ENCODE results near the gene SGPP2.
"Not testable (repeated sequence)": the region's sequence is repeated elsewhere in the genome, so short reads cannot be mapped to it uniquely, and the experiment has no call there.

Gene SGPP2

DNA sequence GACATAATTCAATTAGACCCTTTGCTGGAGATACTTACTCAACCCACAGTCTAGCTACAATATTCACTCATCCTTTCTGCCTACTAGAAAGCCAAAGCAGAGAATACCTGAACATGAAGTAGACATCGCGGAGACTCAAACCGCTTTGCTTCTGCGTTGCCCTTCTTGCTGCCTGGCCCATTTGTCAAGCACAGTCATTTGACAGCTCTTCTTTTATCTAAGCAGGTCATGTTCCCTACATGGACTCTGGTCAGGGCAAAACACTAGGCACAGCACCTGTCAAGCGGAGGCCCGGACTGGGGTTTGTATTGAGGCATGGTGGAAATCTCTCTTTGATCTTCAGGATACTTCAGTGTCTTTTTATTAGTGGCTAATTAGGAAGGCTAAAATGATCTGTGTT lies 141.9 kb downstream of the SGPP2 start:
- DNase-seq (ENCODE audit: low read depth, low spot score): no peak
- no peak overlapping the region for H3K27ac ChIP-seq

DNA sequence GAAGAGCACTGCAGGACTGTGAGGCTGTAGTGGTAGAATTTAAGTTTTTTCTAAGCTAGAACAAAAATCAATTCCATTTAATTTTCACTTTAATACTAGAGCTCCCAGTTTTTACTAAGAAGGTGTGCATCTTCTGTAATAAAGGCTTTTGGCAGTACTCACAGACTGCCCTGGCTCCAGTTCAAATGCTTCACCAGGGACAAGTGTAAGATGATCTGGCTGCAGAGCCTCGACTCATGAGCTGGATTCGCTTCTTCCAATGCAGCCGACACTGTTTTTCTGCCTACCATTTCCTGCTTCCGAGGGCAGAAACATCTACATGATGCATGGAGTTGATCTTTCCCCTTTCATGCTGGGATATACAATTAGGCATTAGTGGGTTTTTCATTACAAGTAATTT lies 144.5 kb downstream of the SGPP2 start:
- DNase-seq (ENCODE audit: low read depth, low spot score): no peak
- H3K27ac ChIP-seq: no peak overlapping the region

DNA sequence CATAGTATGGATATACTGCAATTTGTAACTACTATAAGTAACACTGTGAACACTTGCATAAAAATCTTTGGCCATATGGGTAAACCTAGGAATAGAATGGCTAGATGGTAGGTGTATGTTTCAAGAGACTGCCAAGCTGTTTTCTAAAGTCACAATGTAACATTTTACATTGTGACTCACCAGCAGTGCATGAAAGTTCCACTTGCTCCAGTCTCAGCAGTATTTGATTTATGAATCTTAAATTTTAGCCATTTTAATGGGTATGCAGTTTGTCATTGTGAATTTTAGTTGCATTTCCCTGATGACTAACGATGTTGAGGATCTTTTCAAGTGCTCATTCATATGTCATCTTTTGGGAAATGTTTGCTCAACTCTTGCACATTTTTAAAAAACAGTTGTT lies 145.5 kb downstream of the SGPP2 start:
- DNase-seq (ENCODE audit: low read depth, low spot score): no peak
- H3K27ac ChIP-seq: no peak overlapping the region

DNA sequence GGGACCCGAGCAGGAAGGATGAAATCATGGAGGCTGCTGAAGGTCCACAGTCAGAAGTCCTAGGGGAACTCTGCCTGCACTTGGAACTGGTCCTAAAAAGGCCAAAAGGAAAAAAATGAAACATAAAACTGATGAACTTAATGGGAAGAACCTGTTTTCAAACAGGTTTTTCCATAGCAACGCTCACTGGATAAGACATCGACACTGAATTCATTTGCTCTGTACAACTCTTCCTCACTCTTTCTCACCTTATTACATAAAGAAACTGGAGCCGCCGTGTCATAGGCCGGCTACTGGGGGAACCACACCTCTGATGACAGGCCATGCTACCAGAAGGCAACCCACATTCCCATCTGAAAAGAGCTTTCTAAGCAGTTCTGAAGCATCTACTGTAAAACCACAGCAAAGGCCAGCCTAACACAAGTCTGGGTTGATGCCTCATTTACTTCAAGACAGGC lies 147.9 kb downstream of the SGPP2 start:
- peak overlapping the region; percentile 36 for H3K27ac ChIP-seq
- DNase-seq (ENCODE audit: low read depth, low spot score): peak; percentile 55

DNA sequence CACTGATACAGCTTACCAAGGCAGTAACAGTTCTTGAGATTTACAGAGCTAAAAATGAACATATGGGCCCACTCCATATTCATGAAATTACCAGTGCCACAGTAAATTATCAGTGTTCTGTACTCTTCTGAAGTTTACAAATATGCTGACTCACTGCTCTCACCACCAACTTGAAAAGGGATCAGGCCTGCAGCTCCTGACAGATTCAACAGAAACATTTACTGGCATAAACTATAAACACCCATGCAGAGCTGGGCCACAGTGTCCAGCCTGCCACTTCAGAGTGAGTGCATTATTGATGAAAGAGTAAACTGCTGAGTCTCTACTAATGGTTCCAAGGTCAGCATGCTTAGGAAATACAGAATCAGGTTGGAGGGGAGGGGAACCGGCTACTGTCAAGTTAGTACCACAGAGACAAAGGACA lies 148.4 kb downstream of the SGPP2 start:
- no peak for DNase-seq (ENCODE audit: low read depth, low spot score)
- H3K27ac ChIP-seq: peak overlapping the region; percentile 36

DNA sequence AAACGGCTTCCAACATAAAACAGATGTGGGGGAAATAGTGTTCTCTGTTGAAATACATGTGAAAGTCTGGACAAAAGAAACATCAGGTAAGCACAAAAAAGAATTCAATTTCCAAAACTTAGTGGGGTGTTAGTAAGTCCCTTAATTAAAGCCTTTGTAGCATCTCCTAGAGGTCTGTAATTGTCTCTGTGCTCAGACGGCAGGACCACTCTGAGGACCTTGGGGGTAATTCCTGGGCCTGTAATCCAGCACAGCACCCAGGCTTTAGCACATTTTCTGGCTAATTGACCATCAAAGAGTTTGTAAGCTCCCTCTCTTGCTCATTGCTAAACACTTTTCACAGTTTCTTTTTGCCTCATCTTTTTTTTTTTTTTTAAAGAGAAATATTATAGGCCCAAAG lies 151.3 kb downstream of the SGPP2 start:
- no peak for DNase-seq (ENCODE audit: low read depth, low spot score)
- no peak overlapping the region for H3K27ac ChIP-seq

DNA sequence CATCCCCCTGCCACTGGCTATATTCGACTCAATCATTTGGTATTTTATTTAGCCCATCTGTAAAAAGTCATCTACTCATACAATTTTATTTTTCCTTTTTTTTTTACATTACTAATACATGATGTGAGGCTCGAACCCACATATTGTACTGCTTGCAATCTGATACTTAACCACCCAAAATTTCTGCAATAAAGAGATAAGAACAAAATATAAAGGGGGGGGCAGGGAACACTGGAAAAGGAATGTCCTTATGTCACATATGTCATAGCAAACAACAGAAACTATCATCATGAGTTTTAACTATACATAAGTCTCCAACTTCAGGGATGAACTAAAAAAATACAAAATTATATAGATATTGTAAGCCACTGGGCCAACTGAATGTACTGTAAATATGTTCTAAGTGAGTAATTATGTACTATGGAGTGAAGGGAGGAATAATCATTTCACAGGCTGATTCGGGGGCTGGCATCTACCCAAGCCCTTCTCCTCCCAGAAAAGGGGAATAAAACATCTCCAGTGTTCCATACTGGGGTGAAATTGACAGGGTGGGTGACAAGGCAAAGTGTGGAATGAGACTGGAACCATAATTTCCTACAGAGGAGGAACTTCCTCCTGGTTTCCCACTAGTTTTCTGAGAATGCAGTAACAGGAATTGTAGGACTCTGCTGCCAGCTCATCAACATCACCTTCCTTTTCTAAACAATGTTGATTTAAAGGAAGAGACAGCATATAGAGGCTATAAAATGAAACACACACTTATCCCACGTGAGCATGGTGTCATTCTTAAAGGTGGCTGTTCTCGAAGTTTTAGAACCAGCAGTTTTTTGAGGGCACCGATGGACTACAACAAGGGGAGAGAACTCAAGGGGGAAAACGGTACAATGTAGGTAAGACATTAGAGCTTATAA lies 152.1 kb downstream of the SGPP2 start:
- H3K27ac ChIP-seq: no peak overlapping the region
- no peak for DNase-seq (ENCODE audit: low read depth, low spot score)

DNA sequence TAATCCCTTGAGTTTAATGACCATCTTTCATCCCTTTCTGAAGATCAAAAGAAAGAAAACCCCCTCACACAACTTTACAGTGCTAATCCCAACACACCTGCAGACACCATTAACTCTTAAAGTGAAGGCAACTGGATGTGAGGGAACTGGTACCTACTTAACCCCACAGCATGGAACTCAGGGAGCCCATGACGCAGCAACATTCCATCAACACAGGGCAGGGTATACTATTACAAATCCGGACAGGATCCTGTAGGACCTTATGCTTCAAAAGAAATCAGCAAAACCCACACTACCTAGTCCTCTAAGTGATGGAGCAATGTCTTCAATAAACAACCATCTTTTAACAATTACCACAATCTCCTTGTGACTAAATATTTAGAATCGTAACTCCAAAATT lies 153.0 kb downstream of the SGPP2 start:
- no peak for DNase-seq (ENCODE audit: low read depth, low spot score)
- H3K27ac ChIP-seq: no peak overlapping the region

DNA sequence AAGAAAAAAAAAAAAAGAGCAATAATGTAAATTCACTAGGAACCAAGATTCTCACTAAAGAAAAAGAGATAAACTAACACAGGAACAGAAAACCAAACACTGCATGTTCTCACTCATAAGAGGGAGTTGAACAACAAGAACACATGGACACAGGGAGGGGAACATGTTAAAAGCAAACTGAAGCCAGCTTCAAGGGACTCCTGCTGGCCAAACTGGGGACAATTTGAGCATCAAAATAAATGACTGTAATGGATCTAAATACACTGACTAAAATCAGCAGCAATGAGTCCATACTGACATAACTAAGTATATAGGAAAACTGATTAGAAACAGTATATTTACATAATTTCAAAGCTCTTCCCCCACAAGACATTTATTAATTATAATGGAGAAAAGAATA lies 158.6 kb downstream of the SGPP2 start:
- no peak for DNase-seq (ENCODE audit: low read depth, low spot score)
- no peak overlapping the region for H3K27ac ChIP-seq

DNA sequence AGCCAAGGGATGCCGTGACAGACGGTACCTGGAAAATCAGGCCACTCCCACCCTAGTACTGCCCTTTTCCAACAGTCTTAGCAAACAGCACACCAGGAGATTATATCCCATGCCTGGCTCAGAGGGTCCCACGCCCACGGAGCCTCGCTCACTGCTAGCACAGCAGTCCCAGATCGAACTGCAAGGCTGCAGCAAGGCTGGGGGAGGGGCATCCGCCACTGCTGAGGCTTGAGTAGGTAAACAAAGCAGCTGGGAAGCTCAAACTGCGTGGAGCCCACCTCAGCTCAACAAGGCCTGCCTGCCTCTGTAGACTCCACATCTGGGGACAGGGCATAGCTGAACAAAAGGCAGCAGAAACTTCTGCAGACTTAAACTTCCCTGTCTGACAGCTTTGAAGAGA lies 160.2 kb downstream of the SGPP2 start:
- H3K27ac ChIP-seq; DNase-seq (ENCODE audit: low read depth, low spot score): not testable (repeated sequence)

DNA sequence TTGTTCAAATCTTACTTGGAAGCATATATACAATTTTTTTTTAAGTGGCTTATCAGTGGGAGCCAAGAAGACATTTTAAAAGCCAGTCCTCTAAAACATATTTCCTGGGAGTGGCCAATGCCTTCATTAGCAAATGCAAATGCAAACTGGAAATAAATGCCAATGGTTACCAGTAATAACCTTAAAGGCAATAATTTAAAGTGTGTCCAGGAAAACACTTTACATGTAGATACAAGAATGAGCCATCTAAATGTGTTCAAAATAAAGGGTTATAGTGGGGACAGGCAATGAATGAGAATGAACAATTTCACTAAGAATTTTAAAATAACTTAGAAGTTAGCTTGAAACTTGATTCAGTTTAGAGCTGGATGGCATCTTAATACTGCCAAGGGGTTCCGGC lies 167.3 kb downstream of the SGPP2 start:
- no peak for DNase-seq (ENCODE audit: low read depth, low spot score)
- H3K27ac ChIP-seq: no peak overlapping the region

DNA sequence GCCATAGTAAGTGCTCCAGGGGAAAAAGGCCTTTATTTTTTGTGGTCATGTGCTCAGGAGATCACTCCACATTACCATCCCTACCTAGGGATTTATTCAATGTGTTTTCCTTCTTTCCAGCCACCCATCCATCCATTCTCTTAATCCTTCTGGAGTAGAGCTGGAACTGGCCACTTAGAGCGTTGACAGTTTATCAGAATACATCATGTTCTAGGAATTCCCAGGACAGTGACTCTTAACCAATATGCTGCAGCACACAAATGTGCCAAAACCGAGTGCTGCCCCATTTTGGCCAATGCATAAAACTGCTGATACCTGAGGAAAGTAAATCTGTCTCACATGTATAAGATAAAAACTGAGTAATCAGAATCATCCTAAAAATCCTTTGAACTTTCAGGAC lies 167.8 kb downstream of the SGPP2 start:
- DNase-seq (ENCODE audit: low read depth, low spot score): no peak
- no peak overlapping the region for H3K27ac ChIP-seq

DNA sequence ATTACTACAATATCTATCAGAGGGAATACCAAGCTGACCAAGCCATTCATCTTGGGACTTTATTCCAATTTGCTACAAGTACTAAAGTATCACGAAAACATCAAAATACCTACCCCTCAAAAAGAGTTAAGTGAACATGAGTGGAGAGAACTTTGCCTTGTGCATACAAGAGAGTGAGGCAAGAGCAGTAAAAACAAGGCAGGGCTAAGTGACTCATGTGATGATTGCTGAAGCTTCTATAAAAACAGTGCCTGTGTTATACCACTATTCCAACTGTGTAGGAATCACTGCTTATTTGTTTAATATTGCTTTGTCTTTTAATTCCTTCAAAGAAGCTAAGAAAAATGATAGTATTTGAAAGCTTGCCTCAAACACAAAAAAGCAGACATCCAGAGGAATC lies 170.3 kb downstream of the SGPP2 start:
- no peak overlapping the region for H3K27ac ChIP-seq
- peak; percentile 20 for DNase-seq (ENCODE audit: low read depth, low spot score)

DNA sequence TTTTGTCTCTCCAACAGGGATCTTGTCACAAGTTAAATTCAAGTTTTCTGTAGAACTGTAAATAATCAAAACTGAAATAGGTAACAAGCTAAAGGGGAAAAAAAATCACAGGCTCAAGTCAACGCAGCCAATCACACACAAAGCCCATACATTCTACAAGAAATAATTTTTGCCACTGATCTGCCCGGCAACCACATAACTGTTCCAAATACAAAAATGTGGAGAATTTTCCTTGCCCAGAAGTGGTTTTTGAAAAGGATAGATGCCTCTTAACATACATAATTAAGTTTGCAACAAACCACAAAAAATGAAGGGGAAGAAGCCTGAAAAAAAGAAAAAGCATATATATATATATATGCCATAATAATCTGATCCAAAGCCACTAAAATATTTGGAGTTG lies 171.2 kb downstream of the SGPP2 start:
- H3K27ac ChIP-seq: no peak overlapping the region
- no peak for DNase-seq (ENCODE audit: low read depth, low spot score)

DNA sequence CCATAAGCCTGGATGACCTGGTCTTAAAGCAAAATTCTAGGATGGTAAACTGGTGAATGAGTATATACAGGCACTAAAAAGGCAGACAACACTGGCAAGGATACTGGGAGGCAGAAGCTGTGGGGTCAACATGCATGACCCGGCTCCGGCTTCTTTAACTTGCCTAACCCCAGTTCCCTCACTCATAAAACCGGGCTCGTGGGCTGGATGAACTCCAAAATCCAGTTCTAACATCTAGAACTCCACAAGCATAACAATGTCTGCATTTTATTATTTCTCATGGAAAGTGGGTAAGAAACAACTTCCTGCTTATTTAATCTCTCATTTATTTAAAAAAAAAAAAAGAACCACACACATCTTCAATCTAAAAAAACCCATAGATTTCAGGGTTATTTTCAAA lies 174.3 kb downstream of the SGPP2 start:
- DNase-seq (ENCODE audit: low read depth, low spot score): no peak
- H3K27ac ChIP-seq: no peak overlapping the region

DNA sequence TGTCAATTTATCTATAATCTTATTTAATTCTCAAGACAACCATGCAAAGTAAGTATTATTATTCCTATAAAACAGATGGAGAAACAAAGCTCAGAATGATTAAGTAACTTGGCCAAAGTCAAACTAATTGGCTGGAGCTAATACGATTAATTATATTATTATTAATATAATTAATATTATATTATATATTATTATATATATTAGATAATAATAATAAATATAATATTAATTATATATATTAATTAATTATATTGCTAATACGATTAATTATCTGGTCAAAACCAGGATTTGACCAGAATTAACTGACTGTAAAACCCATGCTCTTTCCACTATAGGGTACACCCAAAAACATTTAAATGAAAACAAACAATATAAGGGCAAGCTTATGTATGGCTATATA lies 179.2 kb downstream of the SGPP2 start:
- H3K27ac ChIP-seq: no peak overlapping the region
- DNase-seq (ENCODE audit: low read depth, low spot score): no peak

DNA sequence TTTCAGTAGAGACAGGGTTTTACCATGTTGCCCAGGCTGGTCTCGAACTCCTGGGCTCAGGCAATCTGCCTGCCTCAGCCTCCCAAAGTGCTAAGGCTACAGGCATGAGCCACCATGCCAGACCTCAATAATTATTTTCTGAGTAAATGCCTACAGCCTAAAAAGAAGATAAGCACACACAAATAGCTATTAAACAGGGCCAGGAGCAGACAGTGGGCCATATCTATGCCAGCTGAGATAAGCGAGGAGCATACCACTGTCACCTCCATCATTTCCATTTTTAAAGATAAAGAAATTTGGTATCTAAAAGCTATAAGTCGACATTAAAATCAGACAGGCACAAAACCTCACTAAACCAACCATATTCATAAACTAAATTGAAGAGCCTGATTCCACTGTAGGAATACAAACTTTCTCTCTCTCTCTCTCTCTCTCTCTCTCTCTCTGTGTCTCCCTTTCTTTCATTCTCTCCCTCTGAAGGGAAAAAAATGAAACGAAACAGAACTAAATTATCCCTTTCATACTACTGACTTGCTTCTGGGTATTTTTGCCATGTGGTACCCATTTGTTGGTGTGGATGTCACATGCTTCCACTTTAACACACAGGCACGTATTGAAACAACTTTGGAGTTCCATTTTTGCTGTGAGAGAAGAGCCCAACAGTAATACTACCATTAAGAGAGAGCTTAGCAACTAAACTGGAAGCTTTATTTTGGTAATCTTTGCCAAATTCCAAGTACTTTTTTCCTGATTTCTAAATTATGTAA lies 180.6 kb downstream of the SGPP2 start:
- H3K27ac ChIP-seq: no peak overlapping the region
- DNase-seq (ENCODE audit: low read depth, low spot score): no peak

DNA sequence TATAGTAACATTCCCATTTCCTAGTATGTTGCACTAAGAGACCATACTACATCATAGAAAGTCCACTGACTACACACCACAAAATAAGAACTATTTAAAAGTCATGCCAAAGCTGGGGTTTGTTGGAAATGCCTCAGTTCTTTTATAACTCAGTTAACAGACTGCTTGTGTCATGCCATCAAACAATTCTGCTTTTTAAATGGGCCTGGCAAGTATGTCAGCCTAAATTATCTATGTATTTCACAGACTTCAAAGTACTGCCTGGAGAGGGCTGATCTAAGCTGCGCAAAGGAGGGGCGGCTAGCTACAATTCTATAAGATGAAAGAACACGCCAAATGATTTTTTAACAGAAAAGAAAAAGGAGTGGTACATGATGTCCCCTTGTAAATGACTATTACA lies 182.0 kb downstream of the SGPP2 start:
- DNase-seq (ENCODE audit: low read depth, low spot score): no peak
- no peak overlapping the region for H3K27ac ChIP-seq

DNA sequence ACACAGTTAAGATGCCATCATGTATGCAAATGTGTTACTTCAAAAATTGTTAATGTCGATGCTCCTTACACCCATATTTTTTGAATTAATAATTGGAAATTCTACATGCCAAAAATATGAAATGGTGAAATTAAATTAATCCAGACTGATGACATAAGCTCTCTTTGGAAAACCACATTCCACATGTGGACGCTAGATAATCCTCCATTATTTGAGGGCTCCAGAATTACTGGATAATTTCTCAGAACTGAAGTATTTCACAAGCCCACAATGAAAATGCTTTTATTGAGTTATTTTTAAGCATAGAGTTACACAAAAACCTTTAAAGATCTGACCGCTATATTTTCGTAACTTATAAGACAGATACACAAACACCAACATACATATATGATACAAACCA lies 183.7 kb downstream of the SGPP2 start:
- H3K27ac ChIP-seq: no peak overlapping the region
- DNase-seq (ENCODE audit: low read depth, low spot score): no peak

DNA sequence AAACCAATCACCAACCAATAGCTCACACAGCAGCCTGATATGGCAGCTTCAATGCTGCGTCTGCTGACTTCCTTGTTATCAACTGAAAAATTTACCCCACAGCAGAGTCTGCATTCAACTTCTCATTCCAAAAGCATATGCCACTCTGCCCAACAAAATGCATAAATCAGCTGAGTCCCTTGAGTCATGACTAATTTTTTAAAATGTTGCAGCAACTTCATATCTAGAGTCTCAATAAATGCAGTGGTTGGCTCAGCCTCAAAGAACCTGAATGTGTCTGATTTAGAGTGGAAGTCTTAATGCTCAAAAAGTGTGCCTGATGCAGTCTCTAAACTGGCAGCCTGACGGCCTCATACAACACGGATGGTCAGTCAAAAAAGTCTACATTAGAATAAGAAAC lies 185.0 kb downstream of the SGPP2 start:
- no peak overlapping the region for H3K27ac ChIP-seq
- DNase-seq (ENCODE audit: low read depth, low spot score): no peak

All from epithelial cell of prostate (primary cell).